Gastrocnemius medialis (tissue), 4 donors: ENCODE measurements around the gene SPRY4. TPM values are rescaled to one million over a fixed set of nuclear protein-coding genes. Genes with fewer than 3 reads are reported as not detected.

Source experiments
- ATAC-seq, 2 donors: fragments of 150-250 bp; one replicate each; pipeline ENCODE4 v1.9.1; 2016
- DNase-seq, 2 donors: peaks; one replicate each; pipeline ENCODE4 v3.0.0-alpha.2; 2019
- H3K27ac ChIP-seq, 4 donors: fragments of 200-600 bp; sonication (generic); 1 replicate in 1 of 4; 2 replicates in 3 of 4; pipeline ENCODE4 v1.5.1; 2016 to 2018; ENCODE audit warnings: mild to moderate bottlenecking in 2 of 4, moderate library complexity in 1 of 4
- H3K27me3 ChIP-seq, 3 donors: fragments of 200-600 bp; sonication (generic) in 2 of 3; 1 replicate in 1 of 3; 2 replicates in 2 of 3; pipeline versions ENCODE4 v1.5.1 to v1.6.0; 2016 to 2019; ENCODE audit warnings: mild to moderate bottlenecking in 1 of 3, moderate library complexity in 1 of 3
- H3K36me3 ChIP-seq, 2 donors: fragments of 200-600 bp; sonication (generic) in 1 of 2; one replicate each; pipeline ENCODE4 v1.5.1; 2017 to 2018
- H3K4me1 ChIP-seq, 2 donors: fragments of 200-600 bp; sonication (generic) in 1 of 2; one replicate each; pipeline ENCODE4 v1.5.1; 2016 to 2017; ENCODE audit warnings: mild to moderate bottlenecking in 2 of 2
- H3K4me3 ChIP-seq, 4 donors: fragments of 200-600 bp; sonication (generic) in 3 of 4; 1 replicate in 1 of 4; 2 replicates in 3 of 4; pipeline ENCODE4 v1.5.1; 2016 to 2019; ENCODE audit warnings: mild to moderate bottlenecking in 2 of 4
- H3K9me3 ChIP-seq, 3 donors: fragments of 200-600 bp; sonication (generic) in 2 of 3; 1 replicate in 1 of 3; 2 replicates in 2 of 3; pipeline ENCODE4 v1.5.1; 2016 to 2019
- POLR2A ChIP-seq, 2 donors: fragments of 450-650 bp; IDR thresholded peaks; one replicate each; pipeline ENCODE4 v1.6.1; 2017; ENCODE audit warnings: antibody characterized with exemption in 2 of 2, mild to moderate bottlenecking in 2 of 2, moderate library complexity in 2 of 2
- in situ Hi-C, 4 donors: fragments of 200-750 bp; cut with MboI; loops; one replicate each; pipeline versions ENCODE4 v1.15.0 to v1.8.0; 2017; ENCODE audit warnings: low sequenced_read_pairs in 4 of 4
- intact Hi-C: fragments of 100-400 bp; cut with DNase I; formaldehyde crosslinking; loops from one replicate; pipeline ENCODE4 v1.15.1; 2023; ENCODE audit warnings: low total_unique reads
- total RNA-seq, 4 donors: library from RNA; depleted of rRNA; stranded (reverse); fragments of >200 nt; gene quantifications; one replicate each; pipeline versions ENCODE4 v1.1.0 to v1.2.3, GENCODE V29; 2016
- TF ChIP-seq, protein P1 (sequence below), 5 experiments: fragments of 450-650 bp in 3 of 5; fragments of 200-600 bp in 2 of 5; sonication (generic) in 2 of 5; IDR thresholded peaks in 4 of 5; conservative IDR thresholded peaks in 1 of 5; 1 replicate in 4 of 5; 2 replicates in 1 of 5; pipeline ENCODE4 v1.5.1; 2016 to 2019; ENCODE audit warnings: antibody characterized with exemption in 5 of 5, mild to moderate bottlenecking in 3 of 5, moderate library complexity in 3 of 5

Gene SPRY4
- total RNA-seq, 4 donors from 2014 or later, result 4.3 to 6.9 (median 5.9) TPM

DNA sequence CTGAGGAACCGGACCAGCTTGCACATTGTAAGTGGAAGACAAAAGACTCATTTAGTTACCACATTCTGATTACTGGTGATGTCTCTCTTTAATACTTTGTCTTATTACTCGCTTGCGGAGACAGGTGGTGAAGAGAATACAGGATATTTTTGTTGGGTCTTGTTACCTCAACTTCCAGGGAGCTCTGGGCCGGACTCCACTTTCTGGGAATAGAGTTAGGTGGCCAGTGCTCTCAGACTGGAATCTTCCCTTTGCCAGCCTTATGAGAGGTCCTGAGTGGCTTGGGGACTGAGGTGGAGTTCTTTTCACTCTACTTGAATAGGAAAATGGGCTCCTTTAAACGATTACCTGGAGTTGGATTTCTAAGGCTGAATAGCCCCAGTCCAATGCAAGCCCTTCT is 33.3 kb upstream of the SPRY4 start:
- in situ Hi-C loops, result no loop called here
- no peak for TF ChIP-seq POLR2A (IDR thresholded peaks at IDR 0.05)
- TF ChIP-seq, protein P1, sequence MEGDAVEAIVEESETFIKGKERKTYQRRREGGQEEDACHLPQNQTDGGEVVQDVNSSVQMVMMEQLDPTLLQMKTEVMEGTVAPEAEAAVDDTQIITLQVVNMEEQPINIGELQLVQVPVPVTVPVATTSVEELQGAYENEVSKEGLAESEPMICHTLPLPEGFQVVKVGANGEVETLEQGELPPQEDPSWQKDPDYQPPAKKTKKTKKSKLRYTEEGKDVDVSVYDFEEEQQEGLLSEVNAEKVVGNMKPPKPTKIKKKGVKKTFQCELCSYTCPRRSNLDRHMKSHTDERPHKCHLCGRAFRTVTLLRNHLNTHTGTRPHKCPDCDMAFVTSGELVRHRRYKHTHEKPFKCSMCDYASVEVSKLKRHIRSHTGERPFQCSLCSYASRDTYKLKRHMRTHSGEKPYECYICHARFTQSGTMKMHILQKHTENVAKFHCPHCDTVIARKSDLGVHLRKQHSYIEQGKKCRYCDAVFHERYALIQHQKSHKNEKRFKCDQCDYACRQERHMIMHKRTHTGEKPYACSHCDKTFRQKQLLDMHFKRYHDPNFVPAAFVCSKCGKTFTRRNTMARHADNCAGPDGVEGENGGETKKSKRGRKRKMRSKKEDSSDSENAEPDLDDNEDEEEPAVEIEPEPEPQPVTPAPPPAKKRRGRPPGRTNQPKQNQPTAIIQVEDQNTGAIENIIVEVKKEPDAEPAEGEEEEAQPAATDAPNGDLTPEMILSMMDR (IDR thresholded peaks at IDR 0.05 in 4 of 5, conservative IDR thresholded peaks at IDR 0.05 in 1 of 5), result no peak
- H3K4me1 ChIP-seq, result peaks cover 16 to 21% of the 10 kb centered on the region in 2 donors
- DNase-seq (no peak), ATAC-seq (no peak)
- no peaks in the 10 kb centered on the region for H3K36me3 ChIP-seq
- H3K27ac ChIP-seq, result peak overlapping the region in 3 of 4 donors; percentile 75 to 86 (median 81)
- intact Hi-C loops, result loop anchor here (5.0 kb wide), 1 partner anchor 184 kb away; no protein-coding TSS in a partner anchor
- peaks cover 4 to 25% (median 23%) of the 10 kb centered on the region in 3 donors for H3K27me3 ChIP-seq
- H3K4me3 ChIP-seq, result peak overlapping the region in 2 of 4 donors; percentile 62 to 74
- H3K9me3 ChIP-seq, result no peaks in the 10 kb centered on the region

DNA sequence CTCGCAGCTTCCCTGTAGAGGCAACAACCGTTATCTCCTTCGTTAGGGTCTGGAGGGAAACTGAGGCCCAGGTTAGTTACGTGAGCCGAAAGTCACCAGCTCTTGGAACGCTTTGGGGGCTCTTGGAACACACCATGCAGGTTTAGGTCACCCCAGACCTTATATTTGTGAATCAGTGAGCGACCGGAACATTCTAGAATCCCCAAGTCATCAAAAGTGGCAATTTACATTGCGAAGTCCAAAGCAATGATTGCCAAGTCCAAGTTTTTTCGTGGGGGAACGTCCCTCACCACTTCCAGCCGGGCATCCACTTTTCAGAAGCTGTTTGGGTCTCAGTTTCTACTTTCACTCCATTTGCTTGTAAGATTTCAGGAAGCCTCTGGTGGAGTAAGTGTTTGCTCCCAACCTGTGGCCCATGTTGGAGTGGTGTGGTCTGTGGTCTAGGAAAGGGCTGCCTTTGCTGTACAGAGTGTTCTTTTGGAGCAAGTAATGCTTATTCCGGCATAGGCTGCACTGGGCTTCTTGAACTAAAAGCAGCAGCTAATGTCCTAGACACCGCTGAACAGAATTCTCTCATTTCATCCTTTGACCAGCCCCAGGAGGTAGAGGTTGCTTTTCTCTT is 32.8 kb upstream of the SPRY4 start:
- peak overlapping the region; percentile 75 to 86 (median 78) for H3K27ac ChIP-seq
- intact Hi-C loops (loop anchor here (2.0 to 5.0 kb wide), 2 partner anchors 33 to 185 kb away; partner anchors contain the start of gene SPRY4), in situ Hi-C loops (no loop called here)
- TF ChIP-seq, protein P1 (IDR thresholded peaks at IDR 0.05 in 4 of 5, conservative IDR thresholded peaks at IDR 0.05 in 1 of 5), result no peak
- no peak for TF ChIP-seq POLR2A (IDR thresholded peaks at IDR 0.05)
- no peaks in the 10 kb centered on the region for H3K36me3 ChIP-seq
- no peaks in the 10 kb centered on the region for H3K9me3 ChIP-seq
- no peak for ATAC-seq
- H3K27me3 ChIP-seq, result peaks cover 4 to 25% (median 23%) of the 10 kb centered on the region in 3 donors
- peak overlapping the region; percentile 54 to 74 (median 62) for H3K4me3 ChIP-seq
- no peak for DNase-seq
- H3K4me1 ChIP-seq, result peaks cover 16% of the 10 kb centered on the region in 2 donors

DNA sequence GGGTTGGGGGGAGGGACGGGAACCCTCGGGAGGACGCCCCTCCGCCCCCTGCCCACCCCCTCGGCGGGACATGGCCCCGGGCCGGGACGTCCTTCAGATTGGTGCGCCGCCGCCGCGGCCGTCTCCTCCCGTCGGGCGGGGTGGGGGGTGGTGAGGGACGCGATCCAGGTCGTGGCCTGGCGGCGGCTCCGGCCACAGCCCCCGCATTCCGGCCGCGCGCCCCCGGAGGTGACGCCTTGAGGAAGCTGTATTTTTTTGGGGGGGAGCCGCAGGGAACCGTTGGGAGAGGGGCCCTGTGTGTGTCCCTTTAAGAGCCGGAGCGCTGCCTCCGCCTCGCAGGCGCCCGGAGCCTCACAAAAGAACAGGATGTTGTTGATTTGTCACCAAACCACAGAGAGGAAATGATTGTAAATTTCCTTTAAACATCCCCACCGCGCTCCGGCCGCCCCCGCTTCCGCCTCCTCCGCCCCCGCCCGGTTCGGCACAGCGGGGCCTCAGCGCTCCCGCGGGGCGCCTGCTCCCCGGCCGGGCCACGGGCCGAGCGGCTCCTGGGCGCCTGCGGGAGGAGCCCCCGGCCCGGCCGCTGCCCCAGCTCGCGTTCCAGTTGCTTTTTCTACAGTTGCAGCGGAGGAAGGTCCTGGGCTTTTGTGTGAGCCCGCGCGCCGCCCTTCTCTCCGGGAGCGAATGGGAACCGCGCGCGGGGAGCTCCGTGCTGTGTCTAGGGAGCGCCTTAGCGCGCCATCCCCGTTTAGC is 32.1 kb upstream of the SPRY4 start:
- Histone ChIP-seq H3K4me3 (peak overlapping the region; percentile 54 to 74 (median 62)), H3K9me3 (no peaks in the 10 kb centered on the region), H3K36me3 (no peaks in the 10 kb centered on the region), H3K27ac (peak overlapping the region; percentile 75 to 86 (median 78)), H3K4me1 (peaks cover 10 to 16% of the 10 kb centered on the region in 2 donors), H3K27me3 (peaks cover 4 to 25% (median 23%) of the 10 kb centered on the region in 3 donors)
- intact Hi-C loops (loop anchor here (2.0 to 5.0 kb wide), 2 partner anchors 32 to 185 kb away; partner anchors contain the start of gene SPRY4), in situ Hi-C loops (no loop called here)
- TF ChIP-seq POLR2A (IDR thresholded peaks at IDR 0.05), result peak; percentile 45 to 67
- TF ChIP-seq, protein P1 (IDR thresholded peaks at IDR 0.05 in 4 of 5, conservative IDR thresholded peaks at IDR 0.05 in 1 of 5), result no peak
- ATAC-seq (peak; percentile 80 to 87), DNase-seq (peak; percentile 49 to 70)

DNA sequence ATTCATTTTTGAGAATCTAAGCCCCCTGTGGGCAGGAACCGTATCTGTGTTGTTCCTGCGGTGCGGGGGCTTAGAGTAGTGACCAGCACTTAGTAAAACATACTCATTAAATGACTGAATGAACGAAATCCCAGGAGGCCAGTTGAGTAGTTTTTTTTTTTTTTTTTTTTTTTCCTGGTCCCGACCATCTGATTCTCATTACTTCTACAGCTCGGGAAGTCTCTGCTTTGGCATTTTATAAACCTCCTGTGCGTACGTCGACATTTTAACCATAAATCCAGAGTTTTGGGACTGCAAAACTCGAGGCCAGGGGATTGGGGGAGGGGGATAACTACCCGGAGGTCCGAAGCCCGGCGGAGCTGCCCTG is 31.5 kb upstream of the SPRY4 start:
- Histone ChIP-seq H3K27me3 (peaks cover 4 to 25% (median 23%) of the 10 kb centered on the region in 3 donors), H3K9me3 (no peaks in the 10 kb centered on the region), H3K4me3 (peak overlapping the region; percentile 54 to 74 (median 62)), H3K4me1 (peaks cover 10 to 16% of the 10 kb centered on the region in 2 donors), H3K36me3 (no peaks in the 10 kb centered on the region), H3K27ac (peak overlapping the region; percentile 75 to 86 (median 78))
- TF ChIP-seq, protein P1 (IDR thresholded peaks at IDR 0.05 in 4 of 5, conservative IDR thresholded peaks at IDR 0.05 in 1 of 5), result no peak
- no peak for TF ChIP-seq POLR2A (IDR thresholded peaks at IDR 0.05)
- intact Hi-C loops (loop anchor here (2.0 to 5.0 kb wide), 2 partner anchors 32 to 186 kb away; partner anchors contain the start of gene SPRY4), in situ Hi-C loops (no loop called here)
- DNase-seq (no peak), ATAC-seq (no peak)
